ENCODE results near the gene EPAS1. TPM values are rescaled to one million over a fixed set of nuclear protein-coding genes. Genes with fewer than 3 reads are reported as not detected.

Gene EPAS1
- total RNA-seq, 1 experiment from 2014 or later = 55.9 TPM

GRCh38 chr2:46269001-46269400 is 28.2 kb upstream of the EPAS1 start:
- H3K9me3 ChIP-seq (ENCODE audit: control insufficient read depth in 1 of 2, insufficient read depth in 1 of 2, low read depth in 1 of 2, low read length in 2 of 2) = no peaks in the 10 kb centered on the region
- no peaks in the 10 kb centered on the region for H3K9me2 ChIP-seq (ENCODE audit: insufficient read depth)
- CTCF ChIA-PET = no interaction called here
- no peak overlapping the region for H3K9ac ChIP-seq (ENCODE audit: low read length)
- POLR2A ChIA-PET = no interaction called here
- no peak overlapping the region for H3K4me2 ChIP-seq (ENCODE audit: low read length)
- no peaks in the 10 kb centered on the region for H3K36me3 ChIP-seq (ENCODE audit: control insufficient read depth in 1 of 2, insufficient read depth in 2 of 2, low read length in 2 of 2)
- BruUV-seq (replicated peaks) = no TSS peak
- DNase-seq (ENCODE audit: low read depth, low spot score) (no peak), ATAC-seq (no peak)
- H3K27ac ChIP-seq (ENCODE audit: low read depth, low read length) = no peak overlapping the region
- H3K4me1 ChIP-seq (ENCODE audit: control insufficient read depth in 1 of 2, insufficient read depth in 2 of 2, low read length in 2 of 2) = no peaks in the 10 kb centered on the region
- intact Hi-C loops (cut with micrococcal nuclease) = no loop called here
- no peak for TF ChIP-seq ZBTB33 (IDR thresholded peaks at IDR 0.05; ENCODE audit: extremely low read depth, insufficient replicate concordance, low read length)
- H3K4me3 ChIP-seq (replicated peaks in 1 of 2; ENCODE audit: low read depth in 1 of 2, low read length in 2 of 2) = no peak overlapping the region
- RAD21 ChIA-PET (ENCODE audit: low non-redundant PET in 1 of 2, low total read pairs in 2 of 2, uncharacterized antibody in 2 of 2, unreplicated experiment in 2 of 2) = no interaction called here
- no peaks in the 10 kb centered on the region for H3K27me3 ChIP-seq (ENCODE audit: insufficient read depth, low read length)
- H3K79me2 ChIP-seq (ENCODE audit: insufficient read depth, low read length) = no peaks in the 10 kb centered on the region
- H2AFZ ChIP-seq (ENCODE audit: low read depth, low read length, poor library complexity, severe bottlenecking) = no peak overlapping the region
- H4K20me1 ChIP-seq (ENCODE audit: insufficient read depth) = no peaks in the 10 kb centered on the region

- Histone ChIP-seq H3K4me1 (ENCODE audit: control insufficient read depth in 1 of 2, insufficient read depth in 2 of 2, low read length in 2 of 2) (no peaks in the 10 kb centered on the region), H3K9me3 (ENCODE audit: control insufficient read depth in 1 of 2, insufficient read depth in 1 of 2, low read depth in 1 of 2, low read length in 2 of 2) (no peaks in the 10 kb centered on the region), H3K27me3 (ENCODE audit: insufficient read depth, low read length) (no peaks in the 10 kb centered on the region), H3K9ac (ENCODE audit: low read length) (no peak overlapping the region), H4K20me1 (ENCODE audit: insufficient read depth) (no peaks in the 10 kb centered on the region), H2AFZ (ENCODE audit: low read depth, low read length, poor library complexity, severe bottlenecking) (no peak overlapping the region), H3K36me3 (ENCODE audit: control insufficient read depth in 1 of 2, insufficient read depth in 2 of 2, low read length in 2 of 2) (no peaks in the 10 kb centered on the region), H3K79me2 (ENCODE audit: insufficient read depth, low read length) (no peaks in the 10 kb centered on the region), H3K4me2 (ENCODE audit: low read length) (no peak overlapping the region), H3K9me2 (ENCODE audit: insufficient read depth) (no peaks in the 10 kb centered on the region), H3K4me3 (replicated peaks in 1 of 2; ENCODE audit: low read depth in 1 of 2, low read length in 2 of 2) (no peak overlapping the region), H3K27ac (ENCODE audit: low read depth, low read length) (no peak overlapping the region)
- intact Hi-C loops (cut with micrococcal nuclease) = no loop called here
- TF ChIP-seq SIN3A (IDR thresholded peaks at IDR 0.05; ENCODE audit: low read depth) = no peak
- TF ChIP-seq POLR2AphosphoS5 (IDR thresholded peaks at IDR 0.05; ENCODE audit: low read depth, low read length) = no peak
- TF ChIP-seq YY1 (IDR thresholded peaks at IDR 0.05; ENCODE audit: extremely low read depth, insufficient replicate concordance, low read depth, low read length) = no peak
- no peak for TF ChIP-seq EGR1 (IDR thresholded peaks at IDR 0.05; ENCODE audit: low read depth)
- TF ChIP-seq EZH2 (IDR thresholded peaks at IDR 0.05) = no peak
- no peak for TF ChIP-seq ZBTB33 (IDR thresholded peaks at IDR 0.05; ENCODE audit: extremely low read depth, insufficient replicate concordance, low read length)
- TF ChIP-seq CTCF (IDR thresholded peaks at IDR 0.05 in 2 of 3, conservative IDR thresholded peaks at IDR 0.05 in 1 of 3; ENCODE audit: borderline replicate concordance in 1 of 3, insufficient read depth in 1 of 3, low read depth in 2 of 3, low read length in 2 of 3) = no peak
- no peak for TF ChIP-seq EZH2phosphoT487 (IDR thresholded peaks at IDR 0.05; ENCODE audit: borderline replicate concordance)
- no peak for TF ChIP-seq POLR2A (IDR thresholded peaks at IDR 0.05; ENCODE audit: borderline replicate concordance, extremely low read depth, insufficient read depth, insufficient read length)
- no peak for TF ChIP-seq ELF1 (IDR thresholded peaks at IDR 0.05; ENCODE audit: borderline replicate concordance, low read depth)
- RAD21 ChIA-PET (ENCODE audit: low non-redundant PET in 1 of 2, low total read pairs in 2 of 2, uncharacterized antibody in 2 of 2, unreplicated experiment in 2 of 2) = no interaction called here
- POLR2A ChIA-PET = no interaction called here
- no peak for ATAC-seq
- CTCF ChIA-PET = no interaction called here
- BruUV-seq (replicated peaks) = no TSS peak
- DNase-seq (ENCODE audit: low read depth, low spot score) = no peak
These were observed 27.5 kb upstream of the EPAS1 start for GRCh38 chr2:46269544-46270273.

Data from HCT116 (cell line).